ENCODE data around the gene SHFL. TPM values are rescaled to one million over a fixed set of nuclear protein-coding genes. Genes with fewer than 3 reads are reported as not detected.

SHFL gene
- total RNA-seq, 1 experiment from 2014 or later = 17.4 TPM

DNA sequence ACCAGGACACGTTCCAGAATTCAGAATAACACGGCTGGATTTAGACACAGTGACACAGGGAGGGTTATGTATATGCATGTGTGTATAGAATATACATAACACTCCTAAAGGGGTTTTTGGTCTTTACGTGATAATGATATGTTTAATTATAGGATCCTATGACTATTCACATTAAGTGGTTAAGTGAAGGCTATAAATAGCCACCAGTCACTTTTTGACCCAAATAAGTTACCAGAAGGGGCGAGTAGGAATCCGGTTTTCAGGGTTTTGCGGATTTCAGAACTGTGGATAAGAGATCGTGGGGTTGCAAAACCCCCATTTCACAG, 9.5 kb downstream of the SHFL start:
- no peaks in the 10 kb centered on the region for H3K9me3 ChIP-seq (ENCODE audit: control insufficient read depth, insufficient read depth, low read depth, low read length)
- peak overlapping the region; percentile 66; the same call in 1 of the 2 replicates for H3K27ac ChIP-seq (ENCODE audit: low read length)
- DNase-seq (ENCODE audit: low read depth, low spot score) (no peak), ATAC-seq (no peak)
- H3K4me3 ChIP-seq (ENCODE audit: low read depth in 2 of 2, low read length in 2 of 2) = peak overlapping the region; percentile 41 to 61
- intact Hi-C loops (cut with micrococcal nuclease; ENCODE audit: unreplicated experiment) (no loop called here), in situ Hi-C loops (cut with HindIII; ENCODE audit: low pct_unique_long_range_greater_than_20kb, low sequenced_read_pairs) (no loop called here)
- POLR2A ChIA-PET = no interaction called here
- no TSS peak for BruUV-seq (replicated peaks)
- H3K4me1 ChIP-seq (ENCODE audit: control insufficient read depth, insufficient read depth, low read length) = no peaks in the 10 kb centered on the region
- no peaks in the 10 kb centered on the region for H3K27me3 ChIP-seq (ENCODE audit: control insufficient read depth, insufficient read depth, low read length)
- no peaks in the 10 kb centered on the region for H3K36me3 ChIP-seq (ENCODE audit: control insufficient read depth, insufficient read depth, low read length)
- TF ChIP-seq, protein P1, sequence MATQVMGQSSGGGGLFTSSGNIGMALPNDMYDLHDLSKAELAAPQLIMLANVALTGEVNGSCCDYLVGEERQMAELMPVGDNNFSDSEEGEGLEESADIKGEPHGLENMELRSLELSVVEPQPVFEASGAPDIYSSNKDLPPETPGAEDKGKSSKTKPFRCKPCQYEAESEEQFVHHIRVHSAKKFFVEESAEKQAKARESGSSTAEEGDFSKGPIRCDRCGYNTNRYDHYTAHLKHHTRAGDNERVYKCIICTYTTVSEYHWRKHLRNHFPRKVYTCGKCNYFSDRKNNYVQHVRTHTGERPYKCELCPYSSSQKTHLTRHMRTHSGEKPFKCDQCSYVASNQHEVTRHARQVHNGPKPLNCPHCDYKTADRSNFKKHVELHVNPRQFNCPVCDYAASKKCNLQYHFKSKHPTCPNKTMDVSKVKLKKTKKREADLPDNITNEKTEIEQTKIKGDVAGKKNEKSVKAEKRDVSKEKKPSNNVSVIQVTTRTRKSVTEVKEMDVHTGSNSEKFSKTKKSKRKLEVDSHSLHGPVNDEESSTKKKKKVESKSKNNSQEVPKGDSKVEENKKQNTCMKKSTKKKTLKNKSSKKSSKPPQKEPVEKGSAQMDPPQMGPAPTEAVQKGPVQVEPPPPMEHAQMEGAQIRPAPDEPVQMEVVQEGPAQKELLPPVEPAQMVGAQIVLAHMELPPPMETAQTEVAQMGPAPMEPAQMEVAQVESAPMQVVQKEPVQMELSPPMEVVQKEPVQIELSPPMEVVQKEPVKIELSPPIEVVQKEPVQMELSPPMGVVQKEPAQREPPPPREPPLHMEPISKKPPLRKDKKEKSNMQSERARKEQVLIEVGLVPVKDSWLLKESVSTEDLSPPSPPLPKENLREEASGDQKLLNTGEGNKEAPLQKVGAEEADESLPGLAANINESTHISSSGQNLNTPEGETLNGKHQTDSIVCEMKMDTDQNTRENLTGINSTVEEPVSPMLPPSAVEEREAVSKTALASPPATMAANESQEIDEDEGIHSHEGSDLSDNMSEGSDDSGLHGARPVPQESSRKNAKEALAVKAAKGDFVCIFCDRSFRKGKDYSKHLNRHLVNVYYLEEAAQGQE (IDR thresholded peaks at IDR 0.05; ENCODE audit: insufficient read depth in 1 of 2, low read depth in 2 of 2, low read length in 1 of 2) = no peak
- TF ChIP-seq SIN3A (IDR thresholded peaks at IDR 0.05; ENCODE audit: borderline replicate concordance, insufficient read depth, low read depth, low read length) (no peak), POLR2AphosphoS5 (IDR thresholded peaks at IDR 0.05; ENCODE audit: low read depth, low read length) (no peak), TCF7L2 (IDR thresholded peaks at IDR 0.05; ENCODE audit: low read depth, low read length) (no peak)
- TF ChIP-seq, protein P2, sequence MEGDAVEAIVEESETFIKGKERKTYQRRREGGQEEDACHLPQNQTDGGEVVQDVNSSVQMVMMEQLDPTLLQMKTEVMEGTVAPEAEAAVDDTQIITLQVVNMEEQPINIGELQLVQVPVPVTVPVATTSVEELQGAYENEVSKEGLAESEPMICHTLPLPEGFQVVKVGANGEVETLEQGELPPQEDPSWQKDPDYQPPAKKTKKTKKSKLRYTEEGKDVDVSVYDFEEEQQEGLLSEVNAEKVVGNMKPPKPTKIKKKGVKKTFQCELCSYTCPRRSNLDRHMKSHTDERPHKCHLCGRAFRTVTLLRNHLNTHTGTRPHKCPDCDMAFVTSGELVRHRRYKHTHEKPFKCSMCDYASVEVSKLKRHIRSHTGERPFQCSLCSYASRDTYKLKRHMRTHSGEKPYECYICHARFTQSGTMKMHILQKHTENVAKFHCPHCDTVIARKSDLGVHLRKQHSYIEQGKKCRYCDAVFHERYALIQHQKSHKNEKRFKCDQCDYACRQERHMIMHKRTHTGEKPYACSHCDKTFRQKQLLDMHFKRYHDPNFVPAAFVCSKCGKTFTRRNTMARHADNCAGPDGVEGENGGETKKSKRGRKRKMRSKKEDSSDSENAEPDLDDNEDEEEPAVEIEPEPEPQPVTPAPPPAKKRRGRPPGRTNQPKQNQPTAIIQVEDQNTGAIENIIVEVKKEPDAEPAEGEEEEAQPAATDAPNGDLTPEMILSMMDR (IDR thresholded peaks at IDR 0.05) = no peak
- CTCF ChIA-PET = interaction anchor here (0.7 to 1.2 kb wide), 2 partner anchors 13 to 322 kb away, joined by 4 to 15 read pairs; no protein-coding TSS in a partner anchor

DNA sequence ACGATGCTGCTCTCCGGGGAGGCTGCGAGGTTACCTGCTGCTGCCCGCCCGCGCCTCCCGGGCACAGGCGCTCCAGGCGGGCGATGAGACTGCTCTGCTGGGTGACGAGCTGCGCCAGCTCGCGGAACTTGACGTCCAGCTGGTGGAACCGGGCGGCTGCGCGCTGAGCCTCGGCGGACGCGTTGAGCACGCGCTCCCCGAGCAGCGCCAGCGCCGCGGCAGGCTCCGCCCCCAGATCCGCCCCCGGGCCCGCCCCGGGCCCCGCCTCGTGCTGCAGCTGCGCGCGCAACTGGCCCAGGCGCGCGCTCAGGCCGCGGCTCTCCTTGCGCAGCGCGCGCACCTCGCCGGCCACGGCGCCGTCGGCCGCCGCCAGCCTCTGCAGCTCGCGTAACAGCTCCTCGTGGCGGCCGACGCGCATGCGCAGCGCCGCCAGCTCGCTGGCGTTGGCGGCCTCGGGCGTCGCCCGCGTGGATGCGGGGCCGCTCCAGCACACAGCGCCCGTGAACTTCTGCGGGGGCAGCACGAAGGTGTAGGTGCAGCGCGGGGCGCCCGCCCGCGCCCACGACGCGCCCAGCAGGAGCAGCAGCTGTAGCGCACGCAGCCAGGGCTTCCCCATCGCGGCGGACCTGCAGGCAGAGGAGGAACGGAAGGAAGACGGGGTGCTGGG, 10.0 kb downstream of the SHFL start:
- Histone ChIP-seq H3K36me3 (ENCODE audit: control insufficient read depth, insufficient read depth, low read length) (no peaks in the 10 kb centered on the region), H3K27me3 (ENCODE audit: control insufficient read depth, insufficient read depth, low read length) (no peaks in the 10 kb centered on the region), H3K27ac (ENCODE audit: low read length) (peak overlapping the region; percentile 77), H3K4me1 (ENCODE audit: control insufficient read depth, insufficient read depth, low read length) (no peaks in the 10 kb centered on the region), H3K4me3 (ENCODE audit: low read depth in 2 of 2, low read length in 2 of 2) (peak overlapping the region; percentile 41 to 61), H3K9me3 (ENCODE audit: control insufficient read depth, insufficient read depth, low read depth, low read length) (no peaks in the 10 kb centered on the region)
- ChIA-PET CTCF (interaction anchor here (0.6 to 1.2 kb wide), 5 partner anchors 13 to 321 kb away, joined by 3 to 15 read pairs (median 6); no protein-coding TSS in a partner anchor), POLR2A (no interaction called here)
- intact Hi-C loops (cut with micrococcal nuclease; ENCODE audit: unreplicated experiment) (no loop called here), in situ Hi-C loops (cut with HindIII; ENCODE audit: low pct_unique_long_range_greater_than_20kb, low sequenced_read_pairs) (no loop called here)
- 0 out of 2 replicates have a peak, but pooled peaks have one; percentile 16 for TF ChIP-seq TCF7L2 (IDR thresholded peaks at IDR 0.05; ENCODE audit: low read depth, low read length)
- TF ChIP-seq POLR2AphosphoS5 (IDR thresholded peaks at IDR 0.05; ENCODE audit: low read depth, low read length) = peak; percentile 66; the same call in 1 of the 2 replicates
- no peak for TF ChIP-seq SIN3A (IDR thresholded peaks at IDR 0.05; ENCODE audit: borderline replicate concordance, insufficient read depth, low read depth, low read length)
- no TSS peak for BruUV-seq (replicated peaks)
- no peak for DNase-seq (ENCODE audit: low read depth, low spot score)
- peak; percentile 91 for ATAC-seq

DNA sequence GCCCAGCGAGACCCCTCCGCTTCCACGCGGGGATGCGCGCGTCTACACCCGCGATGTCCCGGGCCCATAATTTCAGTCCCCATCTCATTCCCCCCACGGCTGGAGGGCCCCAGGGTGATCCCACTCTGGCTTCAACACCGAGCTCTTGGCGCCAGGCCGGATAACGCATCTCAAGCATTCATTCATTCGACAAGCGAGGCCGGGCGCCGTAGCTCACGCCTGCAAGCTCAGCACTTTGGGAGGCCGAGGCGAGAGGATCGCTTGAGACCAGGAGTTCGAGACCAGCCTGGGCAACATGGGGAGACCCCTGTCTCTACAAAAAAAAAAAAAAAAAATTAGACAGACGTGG, 10.5 kb downstream of the SHFL start:
- intact Hi-C loops (cut with micrococcal nuclease; ENCODE audit: unreplicated experiment) (no loop called here), in situ Hi-C loops (cut with HindIII; ENCODE audit: low pct_unique_long_range_greater_than_20kb, low sequenced_read_pairs) (no loop called here)
- peak overlapping the region; percentile 37 to 45 for H3K4me3 ChIP-seq (ENCODE audit: low read depth in 2 of 2, low read length in 2 of 2)
- H3K27me3 ChIP-seq (ENCODE audit: control insufficient read depth, insufficient read depth, low read length) = no peaks in the 10 kb centered on the region
- DNase-seq (ENCODE audit: low read depth, low spot score) (no peak), ATAC-seq (peak; percentile 13)
- CTCF ChIA-PET = interaction anchor here (0.6 to 1.2 kb wide), 4 partner anchors 12 to 170 kb away, joined by 3 to 15 read pairs (median 6); no protein-coding TSS in a partner anchor
- BruUV-seq (replicated peaks) = no TSS peak
- POLR2A ChIA-PET = no interaction called here
- H3K4me1 ChIP-seq (ENCODE audit: control insufficient read depth, insufficient read depth, low read length) = no peaks in the 10 kb centered on the region
- H3K36me3 ChIP-seq (ENCODE audit: control insufficient read depth, insufficient read depth, low read length) = no peaks in the 10 kb centered on the region
- H3K27ac ChIP-seq (ENCODE audit: low read length) = peak overlapping the region; percentile 77
- TF ChIP-seq, protein P1 (IDR thresholded peaks at IDR 0.05; ENCODE audit: insufficient read depth in 1 of 2, low read depth in 2 of 2, low read length in 1 of 2) = no peak
- TF ChIP-seq TCF7L2 (IDR thresholded peaks at IDR 0.05; ENCODE audit: low read depth, low read length) (no peak), SIN3A (IDR thresholded peaks at IDR 0.05; ENCODE audit: borderline replicate concordance, insufficient read depth, low read depth, low read length) (no peak), POLR2AphosphoS5 (IDR thresholded peaks at IDR 0.05; ENCODE audit: low read depth, low read length) (no peak)
- TF ChIP-seq, protein P2 (IDR thresholded peaks at IDR 0.05) = no peak
- no peaks in the 10 kb centered on the region for H3K9me3 ChIP-seq (ENCODE audit: control insufficient read depth, insufficient read depth, low read depth, low read length)
